Activated T-cell treated with anti-CD3 and anti-CD28 coated beads, Interleukin-2, amount 50 U/mL, for 24 hours (primary cell): Measurements from ENCODE around the gene ATP7A.
"Not testable (repeated sequence)": the region's sequence is repeated elsewhere in the genome, so short reads cannot be mapped to it uniquely, and the experiment has no call there.

Source experiments
- DNase-seq: peaks from one replicate; pipeline ENCODE4 v3.0.0-alpha.2; 2020
- H3K27ac Mint-ChIP-seq: 2 replicates; pipeline ENCODE4 v1.8.0; 2020; ENCODE audit warnings: mild to moderate bottlenecking, mixed read lengths
- H3K27me3 Mint-ChIP-seq: 2 replicates; pipeline ENCODE4 v1.8.0; 2020; ENCODE audit warnings: mixed read lengths
- H3K36me3 Mint-ChIP-seq: 2 replicates; pipeline ENCODE4 v1.8.0; 2020; ENCODE audit warnings: low read depth, mixed read lengths
- H3K4me1 Mint-ChIP-seq: 2 replicates; pipeline ENCODE4 v1.8.0; 2020; ENCODE audit warnings: low read depth, mixed read lengths
- H3K4me3 Mint-ChIP-seq: 2 replicates; pipeline ENCODE4 v1.8.0; 2020; ENCODE audit warnings: mild to moderate bottlenecking, moderate library complexity, mixed read lengths
- H3K9me3 Mint-ChIP-seq: 2 replicates; pipeline ENCODE4 v1.8.0; 2020; ENCODE audit warnings: mixed read lengths

The ATP7A gene

DNA sequence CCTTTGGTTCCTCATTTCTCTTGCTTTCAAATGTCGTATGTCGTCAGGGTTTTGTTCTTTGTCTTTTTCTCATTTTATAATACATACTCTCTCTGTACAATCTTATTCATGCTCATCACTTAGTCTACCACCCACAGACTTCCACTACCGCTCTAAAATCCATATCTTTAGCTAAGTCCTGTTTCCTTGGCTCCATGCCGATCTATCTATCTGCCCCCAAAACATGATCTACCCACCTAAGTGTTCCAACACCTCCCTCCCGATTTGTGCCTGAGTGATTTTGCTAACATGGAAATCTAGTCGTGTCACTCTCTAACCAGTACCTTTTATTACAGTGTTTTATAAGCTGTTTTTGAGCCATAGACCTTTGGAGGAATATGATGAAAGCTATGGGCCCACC is 124.6 kb downstream of the ATP7A start:
- Mint-ChIP-seq H3K27me3 (peaks cover 22% of the 10 kb centered on the region), H3K36me3 (no peaks in the 10 kb centered on the region), H3K4me3 (no peak overlapping the region), H3K9me3 (no peaks in the 10 kb centered on the region), H3K4me1 (no peaks in the 10 kb centered on the region), H3K27ac (no peak overlapping the region)
- no peak for DNase-seq

DNA sequence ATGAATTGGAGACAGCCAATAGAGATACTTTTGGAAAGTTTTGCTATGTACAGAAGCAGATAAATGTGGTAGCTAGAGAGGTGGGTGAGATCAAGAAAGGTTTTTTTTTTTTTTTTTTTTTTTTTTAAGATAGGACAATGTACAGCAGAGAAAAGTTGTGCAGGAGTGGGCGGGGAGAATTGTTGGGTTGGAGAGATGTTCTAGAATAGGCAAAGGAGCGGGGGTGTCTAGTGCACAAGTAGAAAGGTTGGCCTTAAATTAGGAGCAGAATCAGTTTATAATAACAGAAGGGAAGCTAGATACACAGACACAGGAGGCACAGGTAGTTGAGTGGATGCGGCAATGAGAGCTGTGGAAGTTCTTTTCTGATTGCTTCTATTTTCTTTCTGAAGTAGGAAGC is 127.4 kb downstream of the ATP7A start:
- peaks cover 22% of the 10 kb centered on the region for H3K27me3 Mint-ChIP-seq
- H3K4me1 Mint-ChIP-seq, result no peaks in the 10 kb centered on the region
- no peak for DNase-seq
- peaks cover 4% of the 10 kb centered on the region for H3K36me3 Mint-ChIP-seq
- no peaks in the 10 kb centered on the region for H3K9me3 Mint-ChIP-seq
- H3K27ac Mint-ChIP-seq, result no peak overlapping the region
- H3K4me3 Mint-ChIP-seq, result no peak overlapping the region

DNA sequence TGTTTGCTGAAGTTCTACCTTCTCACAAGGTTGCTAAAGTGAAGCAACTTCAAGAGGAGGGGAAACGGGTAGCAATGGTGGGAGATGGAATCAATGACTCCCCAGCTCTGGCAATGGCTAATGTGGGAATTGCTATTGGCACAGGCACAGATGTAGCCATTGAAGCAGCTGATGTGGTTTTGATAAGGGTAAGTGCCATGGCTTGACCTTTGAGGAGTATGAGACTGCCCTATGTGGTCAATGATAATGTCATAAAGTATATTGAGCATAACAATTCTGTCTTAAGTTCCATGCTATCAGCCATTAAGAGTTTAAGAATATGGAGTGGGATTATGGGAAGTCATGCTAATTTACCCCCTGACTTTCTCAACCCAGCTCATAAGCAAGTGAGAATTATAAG is 132.1 kb downstream of the ATP7A start:
- no peaks in the 10 kb centered on the region for H3K9me3 Mint-ChIP-seq
- peaks cover 4% of the 10 kb centered on the region for H3K27me3 Mint-ChIP-seq

DNA sequence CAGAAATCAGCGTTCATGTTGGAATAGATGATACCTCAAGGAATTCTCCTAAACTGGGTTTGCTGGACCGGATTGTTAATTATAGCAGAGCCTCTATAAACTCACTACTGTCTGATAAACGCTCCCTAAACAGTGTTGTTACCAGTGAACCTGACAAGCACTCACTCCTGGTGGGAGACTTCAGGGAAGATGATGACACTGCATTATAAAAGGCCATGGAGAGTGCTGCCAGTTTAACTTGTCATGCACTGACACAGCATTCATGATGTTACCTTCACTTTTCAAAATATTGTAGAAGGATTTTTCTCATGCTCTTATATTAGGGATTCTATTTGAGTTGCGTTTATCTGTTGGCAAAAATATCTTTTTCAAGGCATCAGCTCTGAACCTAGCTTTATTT is 135.9 kb downstream of the ATP7A start:
- H3K27ac Mint-ChIP-seq, result no peak overlapping the region
- H3K36me3 Mint-ChIP-seq, result peaks cover 21% of the 10 kb centered on the region
- H3K27me3 Mint-ChIP-seq, result peaks cover 3% of the 10 kb centered on the region
- no peaks in the 10 kb centered on the region for H3K4me1 Mint-ChIP-seq
- no peaks in the 10 kb centered on the region for H3K9me3 Mint-ChIP-seq
- no peak overlapping the region for H3K4me3 Mint-ChIP-seq
- no peak for DNase-seq

More for the DNA sequence above, 132.1 kb downstream of the ATP7A start:
- DNase-seq, result no peak
- Mint-ChIP-seq H3K27ac (no peak overlapping the region), H3K4me3 (no peak overlapping the region), H3K36me3 (peaks cover 21% of the 10 kb centered on the region), H3K4me1 (no peaks in the 10 kb centered on the region)

DNA sequence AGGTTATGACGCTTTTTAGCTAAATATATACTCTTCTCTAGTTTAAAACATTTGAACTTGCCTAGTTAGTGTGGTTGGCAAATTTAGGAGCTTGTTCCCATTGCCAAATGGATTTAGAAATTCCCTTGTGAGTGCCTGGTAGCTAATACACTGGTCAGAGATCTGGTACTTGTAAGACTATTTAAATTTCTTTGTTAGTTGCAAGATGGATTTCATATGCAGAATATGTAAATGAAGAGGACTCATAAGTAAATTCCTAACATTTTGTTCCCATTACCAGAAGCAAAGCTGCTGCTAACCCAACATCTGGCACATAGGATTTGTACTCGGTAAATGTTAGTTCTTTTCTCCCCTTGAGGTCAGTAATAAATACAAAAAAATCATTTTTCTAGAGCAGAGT is 137.6 kb downstream of the ATP7A start:
- H3K9me3 Mint-ChIP-seq, result peaks cover 4% of the 10 kb centered on the region
- H3K36me3 Mint-ChIP-seq, result peaks cover 20% of the 10 kb centered on the region
- H3K4me3 Mint-ChIP-seq, result no peak overlapping the region
- H3K27me3 Mint-ChIP-seq, result peaks cover 10% of the 10 kb centered on the region
- H3K4me1 Mint-ChIP-seq, result no peaks in the 10 kb centered on the region
- no peak for DNase-seq
- H3K27ac Mint-ChIP-seq, result no peak overlapping the region

DNA sequence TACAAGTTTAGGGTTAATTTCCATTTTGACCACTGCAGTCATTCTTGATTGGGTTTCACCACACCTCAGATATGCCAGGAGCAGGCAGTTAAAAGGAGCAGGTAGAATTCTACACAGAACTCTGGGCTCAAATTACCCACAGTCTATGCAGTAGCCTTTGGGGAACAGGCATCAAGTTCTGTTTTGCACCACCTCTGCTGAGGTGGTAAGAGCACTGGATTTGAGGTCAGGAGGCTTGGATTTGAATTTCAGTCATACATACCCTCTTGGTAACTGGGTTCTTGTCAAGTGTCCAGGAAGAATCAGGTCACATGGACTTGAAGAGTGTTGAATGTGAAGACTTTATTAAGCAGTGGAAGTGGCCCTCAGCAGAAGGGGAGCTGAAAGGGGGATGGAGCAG is 153.2 kb downstream of the ATP7A start:
- Mint-ChIP-seq H3K9me3 (peaks cover under 1% of the 10 kb centered on the region), H3K4me1 (peaks cover 21% of the 10 kb centered on the region), H3K36me3 (no peaks in the 10 kb centered on the region), H3K4me3 (no peak overlapping the region), H3K27me3 (peaks cover 36% of the 10 kb centered on the region), H3K27ac (no peak overlapping the region)
- DNase-seq, result no peak

DNA sequence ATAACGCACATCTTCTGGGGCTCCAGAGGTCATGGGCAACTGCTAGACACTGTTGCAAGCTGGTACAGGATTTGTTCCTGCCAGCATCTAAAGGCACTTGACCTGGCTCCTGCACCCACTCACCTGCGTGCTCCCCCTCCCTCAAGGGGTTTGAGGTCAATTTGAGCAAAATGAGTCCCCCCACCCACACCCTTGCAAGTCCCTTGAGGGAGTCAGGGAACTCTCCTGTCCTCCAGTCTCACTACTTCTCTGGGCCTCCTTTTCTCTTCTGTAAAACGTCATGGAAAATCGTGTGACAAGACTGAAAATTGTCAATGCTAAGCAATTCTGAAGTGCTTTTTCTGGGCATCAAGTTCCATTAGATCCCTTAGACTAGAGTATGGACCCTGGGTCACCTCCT is 153.7 kb downstream of the ATP7A start:
- Mint-ChIP-seq H3K27me3 (peaks cover 35% of the 10 kb centered on the region), H3K9me3 (peaks cover 5% of the 10 kb centered on the region), H3K27ac (no peak overlapping the region), H3K4me3 (no peak overlapping the region), H3K4me1 (peaks cover 21% of the 10 kb centered on the region), H3K36me3 (no peaks in the 10 kb centered on the region)
- DNase-seq, result no peak

DNA sequence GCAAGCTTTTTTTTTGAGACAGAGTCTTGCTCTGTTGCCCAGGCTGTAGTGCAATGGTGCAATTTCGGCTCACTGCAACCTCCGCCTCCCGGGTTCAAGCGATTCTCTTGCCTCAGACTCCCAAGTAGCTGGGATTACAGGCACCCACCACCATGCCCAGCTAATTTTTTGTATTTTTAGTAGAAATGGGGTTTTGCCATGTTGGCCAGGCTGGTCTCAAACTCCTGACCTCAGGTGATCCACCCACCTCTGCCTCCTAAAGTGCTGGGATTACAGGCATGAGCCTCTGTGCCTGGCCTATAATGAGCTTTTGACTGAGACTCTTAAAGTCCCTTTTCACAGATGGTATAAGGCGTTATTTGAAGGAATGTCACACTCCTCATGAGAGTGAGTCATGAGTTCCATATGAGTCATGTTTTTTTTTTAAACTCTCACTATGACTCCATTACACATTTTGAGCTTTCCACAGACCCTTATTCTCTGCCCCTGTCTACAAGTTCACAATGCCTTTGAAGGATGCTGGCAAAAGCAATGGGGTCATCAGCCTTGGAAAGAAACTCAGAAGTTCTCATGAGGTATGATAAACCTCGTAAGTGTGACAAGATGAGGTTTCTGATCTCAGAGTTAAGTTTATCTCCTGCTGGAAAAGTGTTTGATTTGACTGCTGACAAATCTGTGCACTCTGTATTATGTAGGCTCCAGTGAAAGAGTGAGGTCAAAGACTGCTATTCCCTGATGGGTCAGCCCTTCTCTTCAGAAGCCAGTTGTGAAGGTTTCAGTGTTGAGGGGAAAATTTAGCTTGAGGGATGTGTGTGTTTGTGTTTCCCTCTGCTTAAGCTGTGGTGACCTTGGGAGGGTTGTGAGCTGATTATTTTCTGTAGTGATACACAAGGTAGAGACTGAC is 154.5 kb downstream of the ATP7A start:
- H3K27ac Mint-ChIP-seq, result peak overlapping the region; percentile 91
- DNase-seq, H3K9me3 Mint-ChIP-seq, H3K4me3 Mint-ChIP-seq, H3K36me3 Mint-ChIP-seq: not testable (repeated sequence)
- H3K27me3 Mint-ChIP-seq, result peaks cover 29% of the 10 kb centered on the region
- peaks cover 21% of the 10 kb centered on the region for H3K4me1 Mint-ChIP-seq

DNA sequence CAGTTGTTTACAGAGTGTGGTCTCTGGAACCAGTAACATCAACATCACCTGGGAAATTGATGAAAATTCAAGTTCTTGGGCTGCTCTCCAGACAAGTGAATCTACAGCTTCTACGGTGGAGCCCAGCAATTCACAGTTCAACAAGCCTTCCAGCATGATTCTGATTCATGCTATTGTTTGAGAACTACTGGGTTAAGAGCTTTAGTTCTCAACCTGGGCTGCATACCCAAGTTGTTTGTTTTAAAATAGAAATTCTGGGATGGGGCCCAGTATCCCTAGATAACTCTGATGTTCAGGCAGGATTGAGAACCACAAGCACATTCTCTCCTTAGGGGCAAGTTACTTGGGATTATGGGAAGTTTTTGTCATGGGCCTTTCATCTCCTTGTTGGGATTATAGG is 155.6 kb downstream of the ATP7A start:
- DNase-seq, result no peak
- no peak overlapping the region for H3K4me3 Mint-ChIP-seq
- H3K4me1 Mint-ChIP-seq, result peaks cover 21% of the 10 kb centered on the region
- peaks cover 9% of the 10 kb centered on the region for H3K9me3 Mint-ChIP-seq
- H3K27me3 Mint-ChIP-seq, result peaks cover 23% of the 10 kb centered on the region
- no peak overlapping the region for H3K27ac Mint-ChIP-seq
- no peaks in the 10 kb centered on the region for H3K36me3 Mint-ChIP-seq

DNA sequence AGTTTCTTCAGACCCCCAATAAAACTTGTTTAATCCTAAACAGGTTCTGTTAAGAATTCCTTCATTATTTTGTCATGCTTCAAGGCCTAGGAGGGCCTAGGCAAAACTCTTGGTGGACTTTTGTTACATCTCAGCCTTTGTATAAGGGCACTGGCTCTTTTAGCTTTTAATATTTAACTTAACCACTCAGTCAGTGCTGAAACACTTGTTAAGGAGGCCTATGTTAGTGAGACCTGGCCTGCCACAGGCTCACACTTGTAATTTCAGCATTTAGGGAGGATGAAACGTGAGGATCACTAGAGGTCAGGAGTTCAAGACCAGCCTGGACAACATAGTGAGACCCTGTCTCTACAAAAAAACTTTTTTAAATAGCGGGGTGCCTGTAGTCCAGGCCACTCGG is 160.8 kb downstream of the ATP7A start:
- no peak overlapping the region for H3K4me3 Mint-ChIP-seq
- H3K9me3 Mint-ChIP-seq, result peaks cover 22% of the 10 kb centered on the region
- H3K36me3 Mint-ChIP-seq, result peaks cover 7% of the 10 kb centered on the region
- H3K27ac Mint-ChIP-seq, result no peak overlapping the region
- DNase-seq, result no peak
- H3K4me1 Mint-ChIP-seq, result peaks cover 21% of the 10 kb centered on the region
- peaks cover 7% of the 10 kb centered on the region for H3K27me3 Mint-ChIP-seq

DNA sequence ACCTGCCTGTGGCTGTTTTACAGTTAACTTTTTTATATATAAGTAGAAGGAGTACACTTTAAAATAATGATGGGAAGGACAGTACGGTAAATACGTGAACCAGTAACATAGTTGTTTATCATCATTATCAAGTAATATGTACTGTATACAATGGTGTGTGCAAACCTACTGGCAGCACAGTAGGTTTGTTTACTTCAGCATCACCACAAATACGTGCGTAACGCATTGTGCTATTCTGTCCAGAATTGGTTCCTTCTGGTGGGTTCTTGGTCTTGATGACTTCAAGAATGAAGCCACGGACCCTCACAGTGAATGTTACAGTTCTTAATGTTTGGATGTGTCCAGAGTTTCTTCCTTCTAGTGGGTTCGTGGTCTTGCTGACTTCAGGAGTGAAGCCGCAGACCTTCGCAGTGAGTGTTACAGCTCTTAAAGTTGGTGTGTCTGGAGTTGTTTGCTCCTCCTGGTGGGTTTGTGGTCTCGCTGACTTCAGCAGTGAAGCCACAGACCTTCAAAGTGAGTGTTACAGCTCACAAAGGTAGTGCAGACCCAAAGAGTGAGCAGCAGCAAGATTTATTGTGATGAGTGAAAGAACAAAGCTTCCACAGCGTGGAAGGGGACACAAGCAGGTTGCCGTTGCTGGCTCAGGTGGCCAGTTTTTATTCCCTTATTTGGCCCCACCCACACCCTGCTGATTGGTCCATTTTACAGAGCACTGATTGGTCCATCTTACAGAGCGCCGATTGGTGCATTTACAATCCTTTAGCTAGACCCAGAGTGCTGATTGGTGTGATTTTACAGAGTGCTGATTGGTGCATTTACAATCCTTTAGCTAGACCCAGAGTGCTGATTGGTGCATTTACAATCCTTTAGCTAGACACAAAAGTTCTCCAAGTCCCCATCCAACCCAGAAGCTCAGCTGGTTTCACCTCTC is 162.9 kb downstream of the ATP7A start:
- H3K36me3 Mint-ChIP-seq, H3K27me3 Mint-ChIP-seq, DNase-seq, H3K27ac Mint-ChIP-seq, H3K4me3 Mint-ChIP-seq: not testable (repeated sequence)
- peaks cover 17% of the 10 kb centered on the region for H3K4me1 Mint-ChIP-seq
- peaks cover 24% of the 10 kb centered on the region for H3K9me3 Mint-ChIP-seq

DNA sequence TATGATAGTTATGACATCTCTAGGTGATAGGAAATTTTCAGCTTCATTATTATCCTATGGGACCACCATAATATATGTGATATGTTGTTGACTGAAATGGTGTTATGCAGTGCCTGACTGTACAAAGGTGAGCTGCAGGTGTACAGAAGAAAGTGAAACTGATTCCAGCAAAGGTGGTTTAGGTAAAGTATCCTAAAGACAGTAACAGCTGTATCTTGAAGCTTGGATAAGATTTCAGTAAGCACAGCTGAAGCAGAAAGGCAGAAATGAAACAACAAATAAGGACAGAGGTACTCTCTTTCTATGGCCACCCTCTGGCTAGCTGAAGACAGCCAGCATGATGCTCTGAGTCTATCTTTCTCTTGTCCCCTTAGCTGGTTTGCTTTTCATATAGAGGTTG is 163.6 kb downstream of the ATP7A start:
- no peak overlapping the region for H3K27ac Mint-ChIP-seq
- H3K9me3 Mint-ChIP-seq, result peaks cover 20% of the 10 kb centered on the region
- H3K4me1 Mint-ChIP-seq, result peaks cover 17% of the 10 kb centered on the region
- peaks cover 2% of the 10 kb centered on the region for H3K27me3 Mint-ChIP-seq
- H3K36me3 Mint-ChIP-seq, result peaks cover 7% of the 10 kb centered on the region
- DNase-seq, result no peak
- H3K4me3 Mint-ChIP-seq, result no peak overlapping the region

DNA sequence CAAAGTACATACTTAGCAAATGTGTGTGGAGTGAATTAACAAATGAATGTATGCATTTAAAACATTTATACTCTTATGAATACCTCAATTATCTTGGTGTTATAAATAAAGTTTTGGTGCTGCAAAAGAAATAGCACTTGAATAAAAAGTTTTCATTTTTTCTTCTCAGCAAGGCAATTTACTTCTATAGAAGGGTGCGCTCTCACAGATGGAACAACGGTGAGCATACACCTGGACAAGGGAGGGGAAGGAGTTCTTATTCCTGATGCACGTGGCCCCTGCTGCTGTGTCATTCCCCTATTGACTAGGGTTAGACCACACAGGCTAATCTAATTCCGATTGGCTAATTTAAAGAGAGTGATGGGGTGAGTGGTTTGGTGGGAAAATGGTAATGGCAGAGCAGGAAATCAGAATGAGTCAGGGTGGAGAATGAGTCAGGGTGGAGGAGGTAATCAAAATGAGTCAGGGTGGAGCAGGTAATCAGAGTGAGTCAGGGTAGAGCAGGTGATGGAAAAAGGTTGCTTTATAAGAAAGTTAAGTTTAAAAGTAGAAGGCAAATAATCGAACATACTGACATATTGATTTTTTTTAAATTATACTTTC is 165.4 kb downstream of the ATP7A start:
- Mint-ChIP-seq H3K27me3 (peaks cover 6% of the 10 kb centered on the region), H3K9me3 (peaks cover 15% of the 10 kb centered on the region), H3K4me1 (peaks cover 17% of the 10 kb centered on the region), H3K4me3 (no peak overlapping the region), H3K27ac (peak overlapping the region; percentile 88), H3K36me3 (peaks cover 7% of the 10 kb centered on the region)
- DNase-seq, result no peak

DNA sequence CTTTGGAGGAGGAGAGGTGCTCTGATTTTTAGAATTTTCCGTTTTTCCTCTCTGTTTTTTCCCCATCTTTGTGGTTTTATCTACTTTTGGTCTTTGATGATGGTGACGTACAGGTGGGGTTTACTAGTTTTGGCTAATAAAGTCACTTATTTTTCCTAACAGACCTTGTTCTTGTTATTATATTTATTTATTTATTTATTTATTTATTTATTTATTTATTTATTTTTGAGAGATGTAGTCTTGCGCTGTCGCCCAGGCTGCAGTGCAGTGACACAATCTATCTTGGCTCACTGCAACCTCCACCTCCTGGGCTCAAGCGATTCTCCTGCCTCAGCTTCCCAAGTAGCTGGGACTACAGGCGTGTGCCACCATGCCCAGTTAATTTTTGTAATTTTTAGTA is 170.9 kb downstream of the ATP7A start:
- H3K36me3 Mint-ChIP-seq, H3K4me1 Mint-ChIP-seq, H3K9me3 Mint-ChIP-seq, H3K27ac Mint-ChIP-seq, H3K4me3 Mint-ChIP-seq, DNase-seq: not testable (repeated sequence)
- H3K27me3 Mint-ChIP-seq, result peaks cover 13% of the 10 kb centered on the region
